HEK293 (cell line): ENCODE results near the gene MFSD11.

Experiments used
- GFI1B ChIP-seq: fragments of 450-650 bp; formaldehyde crosslinking; IDR thresholded peaks from 2 replicates; pipeline ENCODE4 v1.5.1; 2016; ENCODE audit warnings: missing biosample characterization, missing genetic modification characterization
- GLI2 ChIP-seq: fragments of 450-650 bp; formaldehyde crosslinking; IDR thresholded peaks from 2 replicates; pipeline ENCODE4; 2017; ENCODE audit warnings: missing biosample characterization, missing genetic modification characterization, low read depth, borderline replicate concordance
- KLF10 ChIP-seq: fragments of 450-650 bp; IDR thresholded peaks from 2 replicates; pipeline ENCODE4 v1.5.1; 2018; ENCODE audit warnings: missing biosample characterization, mild to moderate bottlenecking, missing genetic modification characterization
- KLF8 ChIP-seq: fragments of 450-650 bp; formaldehyde crosslinking; IDR thresholded peaks from 2 replicates; pipeline ENCODE4 v1.5.1; 2016; ENCODE audit warnings: missing biosample characterization, missing genetic modification characterization
- KLF9 ChIP-seq: fragments of 450-650 bp; formaldehyde crosslinking; IDR thresholded peaks from 2 replicates; pipeline ENCODE4 v1.5.1; 2016; ENCODE audit warnings: missing biosample characterization, missing genetic modification characterization, low read depth
- SP3 ChIP-seq: fragments of 450-650 bp; formaldehyde crosslinking; IDR thresholded peaks from 2 replicates; pipeline ENCODE4 v1.5.1; 2016; ENCODE audit warnings: missing biosample characterization, missing genetic modification characterization
- YY2 ChIP-seq: fragments of 450-650 bp; formaldehyde crosslinking; IDR thresholded peaks from 2 replicates; pipeline ENCODE4 v1.5.1; 2016; ENCODE audit warnings: missing biosample characterization, missing genetic modification characterization
- ZBTB21 ChIP-seq: fragments of 450-650 bp; formaldehyde crosslinking; IDR thresholded peaks from 2 replicates; pipeline ENCODE4 v1.5.1; 2017; ENCODE audit warnings: missing biosample characterization, missing genetic modification characterization
- ZBTB48 ChIP-seq: fragments of 450-650 bp; formaldehyde crosslinking; IDR thresholded peaks from 2 replicates; pipeline ENCODE4 v1.5.1; 2016; ENCODE audit warnings: missing biosample characterization, missing genetic modification characterization
- ZNF114 ChIP-seq: fragments of 450-650 bp; formaldehyde crosslinking; IDR thresholded peaks from 2 replicates; pipeline ENCODE4 v1.5.0; 2017; ENCODE audit warnings: missing biosample characterization, missing genetic modification characterization
- ZNF175 ChIP-seq: fragments of 450-650 bp; formaldehyde crosslinking; IDR thresholded peaks from 2 replicates; pipeline ENCODE4 v1.5.1; 2016; ENCODE audit warnings: missing biosample characterization, missing genetic modification characterization
- ZNF19 ChIP-seq: fragments of 450-650 bp; formaldehyde crosslinking; IDR thresholded peaks from 2 replicates; pipeline ENCODE4; 2016; ENCODE audit warnings: missing biosample characterization, missing genetic modification characterization, low read depth
- ZNF239 ChIP-seq: fragments of 450-650 bp; formaldehyde crosslinking; IDR thresholded peaks from 2 replicates; pipeline ENCODE4 v1.5.1; 2016; ENCODE audit warnings: missing biosample characterization, missing genetic modification characterization
- ZNF280D ChIP-seq: fragments of 450-650 bp; formaldehyde crosslinking; IDR thresholded peaks from 2 replicates; pipeline ENCODE4 v1.5.1; 2016; ENCODE audit warnings: missing biosample characterization, missing genetic modification characterization
- ZNF302 ChIP-seq: fragments of 450-650 bp; formaldehyde crosslinking; IDR thresholded peaks from 2 replicates; pipeline ENCODE4 v1.5.1; 2016; ENCODE audit warnings: missing biosample characterization, missing genetic modification characterization, low read depth
- ZNF335 ChIP-seq: fragments of 450-650 bp; formaldehyde crosslinking; conservative IDR thresholded peaks from 2 replicates; pipeline ENCODE4 v1.5.1; 2016; ENCODE audit warnings: missing biosample characterization, missing genetic modification characterization
- ZNF341 ChIP-seq: fragments of 450-650 bp; formaldehyde crosslinking; IDR thresholded peaks from 2 replicates; pipeline ENCODE4; 2016; ENCODE audit warnings: low read depth, missing biosample characterization, missing genetic modification characterization
- ZNF354C ChIP-seq: fragments of 450-650 bp; formaldehyde crosslinking; IDR thresholded peaks from 2 replicates; pipeline ENCODE4 v1.5.1; 2016; ENCODE audit warnings: missing biosample characterization, missing genetic modification characterization, low read depth, borderline replicate concordance
- ZNF398 ChIP-seq: fragments of 450-650 bp; formaldehyde crosslinking; IDR thresholded peaks from 2 replicates; pipeline ENCODE4 v1.5.1; 2017; ENCODE audit warnings: missing biosample characterization, missing genetic modification characterization
- ZNF473 ChIP-seq: fragments of 450-650 bp; formaldehyde crosslinking; IDR thresholded peaks from 2 replicates; pipeline ENCODE4 v1.5.1; 2017; ENCODE audit warnings: missing biosample characterization, missing genetic modification characterization
- ZNF501 ChIP-seq: fragments of 450-650 bp; formaldehyde crosslinking; IDR thresholded peaks from 2 replicates; pipeline ENCODE4 v1.5.1; 2016; ENCODE audit warnings: missing biosample characterization, missing genetic modification characterization
- ZNF558 ChIP-seq: fragments of 450-650 bp; formaldehyde crosslinking; IDR thresholded peaks from 2 replicates; pipeline ENCODE4 v1.5.1; 2016; ENCODE audit warnings: missing biosample characterization, missing genetic modification characterization
- ZNF600 ChIP-seq: fragments of 450-650 bp; formaldehyde crosslinking; IDR thresholded peaks from 2 replicates; pipeline ENCODE4 v1.5.1; 2016; ENCODE audit warnings: missing biosample characterization, missing genetic modification characterization
- ZNF624 ChIP-seq: fragments of 450-650 bp; formaldehyde crosslinking; IDR thresholded peaks from 2 replicates; pipeline ENCODE4 v1.5.1; 2017; ENCODE audit warnings: missing biosample characterization, missing genetic modification characterization
- ZNF670 ChIP-seq: fragments of 450-650 bp; formaldehyde crosslinking; IDR thresholded peaks from 2 replicates; pipeline ENCODE4 v1.5.1; 2016; ENCODE audit warnings: missing biosample characterization, missing genetic modification characterization, low read depth
- ZXDB ChIP-seq: fragments of 450-650 bp; formaldehyde crosslinking; IDR thresholded peaks from 2 replicates; pipeline ENCODE4 v1.5.1; 2016; ENCODE audit warnings: missing biosample characterization, missing genetic modification characterization
- TF ChIP-seq, protein P1 (sequence below): fragments of 450-650 bp; formaldehyde crosslinking; IDR thresholded peaks from 2 replicates; pipeline ENCODE4 v1.5.1; 2017; ENCODE audit warnings: missing biosample characterization, mild to moderate bottlenecking, missing genetic modification characterization, moderate library complexity
- TF ChIP-seq, protein P2 (sequence below): fragments of 450-650 bp; IDR thresholded peaks from 2 replicates; pipeline ENCODE4 v1.5.1; 2018; ENCODE audit warnings: missing biosample characterization, missing genetic modification characterization
- TF ChIP-seq, protein P3 (sequence below): IDR thresholded peaks from 2 replicates; pipeline ENCODE4 v1.6.1; 2011; ENCODE audit warnings: mild to moderate bottlenecking, low read depth, low read length, borderline replicate concordance

MFSD11 gene

DNA sequence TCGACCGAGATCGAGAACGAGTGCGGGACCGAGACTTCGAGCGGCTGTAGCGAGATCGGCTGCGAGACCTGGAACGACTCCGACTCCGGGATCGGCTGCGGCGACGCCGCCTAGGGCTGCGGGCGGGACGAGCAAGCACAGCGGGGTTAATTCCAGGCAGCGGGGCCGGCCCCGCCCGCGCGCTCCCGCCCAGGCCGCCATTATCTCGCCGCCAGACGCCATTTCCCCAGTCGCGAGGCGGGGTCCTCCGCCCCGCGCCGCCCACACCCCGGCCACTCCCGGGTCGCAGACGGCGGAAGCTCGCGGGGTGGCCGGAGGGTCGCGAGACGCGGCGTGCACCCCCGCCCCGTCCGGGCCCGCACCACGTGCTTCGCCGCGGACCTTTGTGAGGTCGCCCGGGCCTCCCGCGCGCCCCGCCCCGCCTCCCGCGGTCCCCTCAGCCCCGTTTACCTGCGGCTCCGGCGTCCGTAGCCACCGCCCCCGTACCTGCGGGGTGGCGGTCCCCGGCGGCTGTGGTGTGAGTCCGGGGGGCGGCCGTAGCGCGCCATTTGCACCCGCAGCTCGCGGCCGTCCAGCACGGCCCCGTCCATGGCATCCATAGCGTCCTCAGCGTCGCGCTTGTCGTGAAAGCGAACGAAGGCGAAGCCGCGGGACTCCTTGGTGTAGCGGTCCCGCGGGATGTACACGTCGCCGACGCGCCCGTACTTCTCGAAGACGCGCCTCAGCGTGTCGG, 1.4 kb upstream of the MFSD11 start (continued):
- TF ChIP-seq ZXDB (no peak), KLF8 (peak; percentile 93), ZNF114 (tag by site-specific recombination) (no peak), ZNF302 (tag by site-specific recombination) (no peak), ZNF398 (tag by site-specific recombination) (no peak), GFI1B (tag by site-specific recombination) (no peak), KLF9 (peak; percentile 40; the same call in 1 of the 2 replicates), YY2 (tag by site-specific recombination) (peak; percentile 84), ZNF19 (no peak), ZNF335 (tag by site-specific recombination) (no peak), ZNF239 (tag by site-specific recombination) (no peak; the same call in 1 of the 2 replicates), SP3 (tag by site-specific recombination) (peak; percentile 77), ZBTB21 (no peak), ZNF670 (tag by site-specific recombination) (no peak), ZNF600 (peak; percentile 70; the same call in 1 of the 2 replicates), KLF10 (tag by site-specific recombination) (0 out of 2 replicates have a peak, but pooled peaks have one; percentile 19), ZNF501 (tag by site-specific recombination) (no peak; the same call in 1 of the 2 replicates), ZNF473 (tag by site-specific recombination) (no peak), ZNF341 (tag by site-specific recombination) (peak; percentile 19; the same call in 1 of the 2 replicates), ZNF558 (tag by site-specific recombination) (no peak), ZNF354C (tag by site-specific recombination) (no peak), ZNF175 (tag by site-specific recombination) (no peak), ZNF280D (tag by site-specific recombination) (no peak), GLI2 (tag by site-specific recombination) (no peak), ZNF624 (tag by site-specific recombination) (no peak), ZBTB48 (peak; percentile 39; the same call in 1 of the 2 replicates)
- TF ChIP-seq, protein P1, sequence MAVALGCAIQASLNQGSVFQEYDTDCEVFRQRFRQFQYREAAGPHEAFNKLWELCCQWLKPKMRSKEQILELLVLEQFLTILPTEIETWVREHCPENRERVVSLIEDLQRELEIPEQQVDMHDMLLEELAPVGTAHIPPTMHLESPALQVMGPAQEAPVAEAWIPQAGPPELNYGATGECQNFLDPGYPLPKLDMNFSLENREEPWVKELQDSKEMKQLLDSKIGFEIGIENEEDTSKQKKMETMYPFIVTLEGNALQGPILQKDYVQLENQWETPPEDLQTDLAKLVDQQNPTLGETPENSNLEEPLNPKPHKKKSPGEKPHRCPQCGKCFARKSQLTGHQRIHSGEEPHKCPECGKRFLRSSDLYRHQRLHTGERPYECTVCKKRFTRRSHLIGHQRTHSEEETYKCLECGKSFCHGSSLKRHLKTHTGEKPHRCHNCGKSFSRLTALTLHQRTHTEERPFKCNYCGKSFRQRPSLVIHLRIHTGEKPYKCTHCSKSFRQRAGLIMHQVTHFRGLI (tag by site-specific recombination): no peak
- TF ChIP-seq, protein P2, sequence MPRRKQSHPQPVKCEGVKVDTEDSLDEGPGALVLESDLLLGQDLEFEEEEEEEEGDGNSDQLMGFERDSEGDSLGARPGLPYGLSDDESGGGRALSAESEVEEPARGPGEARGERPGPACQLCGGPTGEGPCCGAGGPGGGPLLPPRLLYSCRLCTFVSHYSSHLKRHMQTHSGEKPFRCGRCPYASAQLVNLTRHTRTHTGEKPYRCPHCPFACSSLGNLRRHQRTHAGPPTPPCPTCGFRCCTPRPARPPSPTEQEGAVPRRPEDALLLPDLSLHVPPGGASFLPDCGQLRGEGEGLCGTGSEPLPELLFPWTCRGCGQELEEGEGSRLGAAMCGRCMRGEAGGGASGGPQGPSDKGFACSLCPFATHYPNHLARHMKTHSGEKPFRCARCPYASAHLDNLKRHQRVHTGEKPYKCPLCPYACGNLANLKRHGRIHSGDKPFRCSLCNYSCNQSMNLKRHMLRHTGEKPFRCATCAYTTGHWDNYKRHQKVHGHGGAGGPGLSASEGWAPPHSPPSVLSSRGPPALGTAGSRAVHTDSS (tag by site-specific recombination): no peak
- TF ChIP-seq, protein P3, sequence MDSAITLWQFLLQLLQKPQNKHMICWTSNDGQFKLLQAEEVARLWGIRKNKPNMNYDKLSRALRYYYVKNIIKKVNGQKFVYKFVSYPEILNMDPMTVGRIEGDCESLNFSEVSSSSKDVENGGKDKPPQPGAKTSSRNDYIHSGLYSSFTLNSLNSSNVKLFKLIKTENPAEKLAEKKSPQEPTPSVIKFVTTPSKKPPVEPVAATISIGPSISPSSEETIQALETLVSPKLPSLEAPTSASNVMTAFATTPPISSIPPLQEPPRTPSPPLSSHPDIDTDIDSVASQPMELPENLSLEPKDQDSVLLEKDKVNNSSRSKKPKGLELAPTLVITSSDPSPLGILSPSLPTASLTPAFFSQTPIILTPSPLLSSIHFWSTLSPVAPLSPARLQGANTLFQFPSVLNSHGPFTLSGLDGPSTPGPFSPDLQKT: no peak
